ENCODE data around the gene CHKA. TPM values are rescaled to one million over a fixed set of nuclear protein-coding genes. Genes with fewer than 3 reads are reported as not detected.

The CHKA gene
- total and polyA plus RNA-seq, 2 donors (not counting 3 experiments of a cell fraction or from before 2014, with no cell fraction given): 21.4 to 25.1 TPM

- Histone ChIP-seq H3K9me1 (replicated peaks; ENCODE audit: control insufficient read depth, extremely low read depth, insufficient read depth, low read length) (no peaks in the 10 kb centered on the region), H3K4me2 (ENCODE audit: insufficient read depth, low read length) (no peak overlapping the region), H3K4me3 (replicated peaks in 1 of 3; ENCODE audit: insufficient read depth in 1 of 3, low read depth in 1 of 3, low read length in 3 of 3) (no peak overlapping the region), H4K20me1 (replicated peaks; ENCODE audit: control insufficient read depth, extremely low read depth, insufficient read depth, low read length) (no peaks in the 10 kb centered on the region), H3K36me3 (ENCODE audit: control insufficient read depth in 2 of 2, extremely low read depth in 1 of 2, insufficient read depth in 2 of 2, low read length in 2 of 2) (peaks cover 31 to 35% of the 10 kb centered on the region in 2 experiments), H3K27me3 (ENCODE audit: control insufficient read depth in 2 of 2, insufficient read depth in 2 of 2, low read length in 2 of 2) (no peaks in the 10 kb centered on the region), H3K9me3 (replicated peaks; ENCODE audit: control insufficient read depth, insufficient read depth, low read length) (no peaks in the 10 kb centered on the region), H3K9ac (replicated peaks; ENCODE audit: extremely low read depth, insufficient read depth, low read length) (no peak overlapping the region), H2AFZ (ENCODE audit: low read depth, low read length) (no peak overlapping the region), H3K27ac (ENCODE audit: insufficient read depth, low read depth, low read length) (no peak overlapping the region), H3K79me2 (ENCODE audit: control insufficient read depth, insufficient read depth, low read length) (no peaks in the 10 kb centered on the region), H3K4me1 (ENCODE audit: control insufficient read depth, extremely low read depth, insufficient read depth, low read length) (no peaks in the 10 kb centered on the region)
- intact Hi-C loops (cut with micrococcal nuclease) (no loop called here), dilution Hi-C loops (cut with MboI; ENCODE audit: extremely low pct_ligation_motif_present, low sequenced_read_pairs) (no loop called here)
- TF ChIP-seq POLR2AphosphoS5 (IDR thresholded peaks at IDR 0.05; ENCODE audit: insufficient read depth, low read depth, low read length) (no peak), FOS (IDR thresholded peaks at IDR 0.05; ENCODE audit: borderline replicate concordance, insufficient read depth, low read length) (no peak), JUN (IDR thresholded peaks at IDR 0.05; ENCODE audit: borderline replicate concordance, insufficient read depth, insufficient read length, low read depth) (no peak), GATA2 (IDR thresholded peaks at IDR 0.05; ENCODE audit: insufficient read depth, insufficient read length, low read depth, low read length) (no peak), POLR2A (IDR thresholded peaks at IDR 0.05; ENCODE audit: low read depth, low read length) (no peak), EZH2 (IDR thresholded peaks at IDR 0.05; ENCODE audit: borderline replicate concordance, low read depth, low read length, severe bottlenecking) (no peak), MYC (IDR thresholded peaks at IDR 0.05; ENCODE audit: low read depth, low read length) (no peak)
- TF ChIP-seq, protein P1, sequence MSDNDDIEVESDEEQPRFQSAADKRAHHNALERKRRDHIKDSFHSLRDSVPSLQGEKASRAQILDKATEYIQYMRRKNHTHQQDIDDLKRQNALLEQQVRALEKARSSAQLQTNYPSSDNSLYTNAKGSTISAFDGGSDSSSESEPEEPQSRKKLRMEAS (IDR thresholded peaks at IDR 0.05; ENCODE audit: insufficient read depth, insufficient read length): no peak
- TF ChIP-seq, protein P2, sequence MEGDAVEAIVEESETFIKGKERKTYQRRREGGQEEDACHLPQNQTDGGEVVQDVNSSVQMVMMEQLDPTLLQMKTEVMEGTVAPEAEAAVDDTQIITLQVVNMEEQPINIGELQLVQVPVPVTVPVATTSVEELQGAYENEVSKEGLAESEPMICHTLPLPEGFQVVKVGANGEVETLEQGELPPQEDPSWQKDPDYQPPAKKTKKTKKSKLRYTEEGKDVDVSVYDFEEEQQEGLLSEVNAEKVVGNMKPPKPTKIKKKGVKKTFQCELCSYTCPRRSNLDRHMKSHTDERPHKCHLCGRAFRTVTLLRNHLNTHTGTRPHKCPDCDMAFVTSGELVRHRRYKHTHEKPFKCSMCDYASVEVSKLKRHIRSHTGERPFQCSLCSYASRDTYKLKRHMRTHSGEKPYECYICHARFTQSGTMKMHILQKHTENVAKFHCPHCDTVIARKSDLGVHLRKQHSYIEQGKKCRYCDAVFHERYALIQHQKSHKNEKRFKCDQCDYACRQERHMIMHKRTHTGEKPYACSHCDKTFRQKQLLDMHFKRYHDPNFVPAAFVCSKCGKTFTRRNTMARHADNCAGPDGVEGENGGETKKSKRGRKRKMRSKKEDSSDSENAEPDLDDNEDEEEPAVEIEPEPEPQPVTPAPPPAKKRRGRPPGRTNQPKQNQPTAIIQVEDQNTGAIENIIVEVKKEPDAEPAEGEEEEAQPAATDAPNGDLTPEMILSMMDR (IDR thresholded peaks at IDR 0.05; ENCODE audit: extremely low read depth in 1 of 2, insufficient read depth in 1 of 2, low read depth in 1 of 2, low read length in 2 of 2): no peak
- ChIA-PET POLR2A (no interaction called here), CTCF (no interaction called here)
- BruUV-seq (replicated peaks): no TSS peak
- no peak for FAIRE-seq
- no peak for DNase-seq (ENCODE audit: low read depth, low spot score)
Observed at GRCh38 chr11:68168694-68169093, 47.5 kb upstream of the CHKA start.

Data from endothelial cell of umbilical vein (primary cell).